GM19099 (cell line): ENCODE data around the gene SNX25.

Experiments used
- POLR2A ChIP-seq: IDR thresholded peaks from 3 replicates; pipeline ENCODE4 v1.6.1; 2011; ENCODE audit warnings: low read depth; ENCODE audit not compliant: insufficient read length; ENCODE audit errors: extremely low read depth

Gene SNX25

GRCh38 chr4:185359767-185360446 lies 150.5 kb downstream of the SNX25 start:
- no peak for TF ChIP-seq POLR2A

GRCh38 chr4:185361872-185362271 lies 152.5 kb downstream of the SNX25 start:
- no peak for TF ChIP-seq POLR2A

GRCh38 chr4:185363251-185363650 lies 153.9 kb downstream of the SNX25 start:
- TF ChIP-seq POLR2A: no peak

- no peak for TF ChIP-seq POLR2A
These were observed 155.5 kb downstream of the SNX25 start for GRCh38 chr4:185364886-185365285.

- no peak for TF ChIP-seq POLR2A
These were observed 160.3 kb downstream of the SNX25 start for GRCh38 chr4:185369731-185370130.

GRCh38 chr4:185370268-185370949 lies 161.0 kb downstream of the SNX25 start:
- TF ChIP-seq POLR2A: no peak

- no peak for TF ChIP-seq POLR2A
These were observed 162.3 kb downstream of the SNX25 start for GRCh38 chr4:185371702-185372101.

- no peak for TF ChIP-seq POLR2A
These were observed 164.6 kb downstream of the SNX25 start for GRCh38 chr4:185374027-185374426.

- TF ChIP-seq POLR2A: no peak
These were observed 165.2 kb downstream of the SNX25 start for GRCh38 chr4:185374573-185374972.

GRCh38 chr4:185378264-185378663 lies 168.9 kb downstream of the SNX25 start:
- TF ChIP-seq POLR2A: no peak

- TF ChIP-seq POLR2A: no peak
These were observed 170.2 kb downstream of the SNX25 start for GRCh38 chr4:185379326-185380295.

GRCh38 chr4:185380320-185380719 lies 170.9 kb downstream of the SNX25 start:
- TF ChIP-seq POLR2A: no peak

GRCh38 chr4:185381288-185382196 lies 172.1 kb downstream of the SNX25 start:
- TF ChIP-seq POLR2A: no peak

GRCh38 chr4:185382754-185383153 lies 173.4 kb downstream of the SNX25 start:
- no peak for TF ChIP-seq POLR2A
